Fibroblast of pulmonary artery (primary cell): ENCODE data around the gene FKBP1B.

ENCODE experiments used
- DNase-seq: peaks from one replicate; pipeline ENCODE4 v3.0.0-alpha.2; 2010; ENCODE audit warnings: low read depth
- H3K4me3 ChIP-seq: replicated peaks from 2 replicates; pipeline ENCODE4 v1.5.1; 2011; ENCODE audit warnings: low read depth, mild to moderate bottlenecking, control low read depth, low read length, moderate library complexity
- CTCF ChIP-seq: IDR thresholded peaks from 2 replicates; pipeline ENCODE4 v1.5.1; 2011; ENCODE audit warnings: mild to moderate bottlenecking, control low read depth, low read length, inconsistent platforms; ENCODE audit errors: missing control alignments

FKBP1B gene

GRCh38 chr2:24052951-24053350 lies 3.4 kb downstream of the FKBP1B start:
- H3K4me3 ChIP-seq = no peak overlapping the region
- TF ChIP-seq CTCF = no peak
- no peak for DNase-seq

GRCh38 chr2:24054366-24055010 lies 4.9 kb downstream of the FKBP1B start:
- H3K4me3 ChIP-seq = no peak overlapping the region
- DNase-seq = no peak
- no peak for TF ChIP-seq CTCF

- TF ChIP-seq CTCF = no peak
- no peak for DNase-seq
- H3K4me3 ChIP-seq = no peak overlapping the region
These were observed 6.2 kb downstream of the FKBP1B start for GRCh38 chr2:24055750-24056149.

GRCh38 chr2:24058564-24059271 lies 9.2 kb downstream of the FKBP1B start:
- no peak for DNase-seq
- no peak for TF ChIP-seq CTCF
- no peak overlapping the region for H3K4me3 ChIP-seq

GRCh38 chr2:24065341-24065740 lies 15.8 kb downstream of the FKBP1B start:
- H3K4me3 ChIP-seq = no peak overlapping the region
- DNase-seq = no peak
- TF ChIP-seq CTCF = no peak

GRCh38 chr2:24072259-24072658 lies 22.7 kb downstream of the FKBP1B start:
- DNase-seq = no peak
- TF ChIP-seq CTCF = no peak
- no peak overlapping the region for H3K4me3 ChIP-seq

- H3K4me3 ChIP-seq = no peak overlapping the region
- TF ChIP-seq CTCF = no peak
- DNase-seq = no peak
These were observed 24.3 kb downstream of the FKBP1B start for GRCh38 chr2:24073816-24074215.
